Liver (tissue), 9 donors: Measurements from ENCODE around the gene SP2. TPM values are rescaled to one million over a fixed set of nuclear protein-coding genes. Genes with fewer than 3 reads are reported as not detected.

Experiments
- DNase-seq: peaks from one replicate; pipeline ENCODE4 v3.0.0-alpha.2; 2017; ENCODE audit warnings: low spot score
- H3K27ac ChIP-seq, 2 donors: one replicate each; pipeline ENCODE4 v1.7.0; 2013; ENCODE audit warnings: inconsistent platforms in 2 of 2, low read length in 2 of 2, control low read depth in 1 of 2, low read depth in 1 of 2, mild to moderate bottlenecking in 1 of 2
- H3K27me3 ChIP-seq, 4 donors: one replicate each; pipeline versions ENCODE4 v1.6.1 to v1.7.0; 2013; ENCODE audit warnings: low read length in 3 of 4, inconsistent platforms in 1 of 4, mild to moderate bottlenecking in 1 of 4, moderate library complexity in 1 of 4; ENCODE audit not compliant: control insufficient read depth in 4 of 4, insufficient read depth in 4 of 4
- H3K36me3 ChIP-seq, 4 donors: one replicate each; pipeline versions ENCODE4 v1.6.1 to v1.7.0; 2013; ENCODE audit warnings: low read length in 3 of 4, mild to moderate bottlenecking in 3 of 4, low read depth in 1 of 4, moderate library complexity in 1 of 4; ENCODE audit not compliant: control insufficient read depth in 4 of 4, insufficient read depth in 3 of 4
- H3K4me1 ChIP-seq, 4 donors: one replicate each; pipeline versions ENCODE4 v1.6.1 to v1.7.0; 2013; ENCODE audit warnings: low read length in 3 of 4, mild to moderate bottlenecking in 3 of 4, moderate library complexity in 1 of 4; ENCODE audit not compliant: control insufficient read depth in 4 of 4, insufficient read depth in 4 of 4
- H3K4me3 ChIP-seq, 3 donors: one replicate each; pipeline versions ENCODE4 v1.6.1 to v1.7.0; 2013; ENCODE audit warnings: low read length in 3 of 3, control low read depth in 1 of 3, low read depth in 1 of 3, mild to moderate bottlenecking in 1 of 3
- H3K9ac ChIP-seq, 2 donors: one replicate each; pipeline ENCODE4 v1.7.0; 2013; ENCODE audit warnings: low read length in 2 of 2, mild to moderate bottlenecking in 2 of 2, moderate library complexity in 2 of 2, control low read depth in 1 of 2, low read depth in 1 of 2
- H3K9me3 ChIP-seq, 4 donors: one replicate each; pipeline versions ENCODE4 v1.6.1 to v1.7.0; 2013; ENCODE audit warnings: low read length in 3 of 4; ENCODE audit not compliant: control insufficient read depth in 4 of 4
- CTCF ChIP-seq: fragments of 150-350 bp; IDR thresholded peaks from 2 replicates; pipeline ENCODE4 v1.5.1; 2017; ENCODE audit warnings: improper control_type of control experiment, low read depth, low read length; ENCODE audit not compliant: missing input control
- EGR1 ChIP-seq, 2 donors: IDR thresholded peaks; 2 replicates each; pipeline ENCODE4 v1.6.1; 2016 to 2018; ENCODE audit warnings: antibody characterized with exemption in 2 of 2, low read depth in 2 of 2
- FOXA1 ChIP-seq: IDR thresholded peaks from 2 replicates; pipeline ENCODE4 v1.6.1; 2016; ENCODE audit warnings: antibody characterized with exemption
- MAX ChIP-seq: IDR thresholded peaks from 2 replicates; pipeline ENCODE4 v1.6.1; 2016; ENCODE audit warnings: antibody characterized with exemption
- NR2F2 ChIP-seq: IDR thresholded peaks from 2 replicates; pipeline ENCODE4 v1.6.1; 2016; ENCODE audit warnings: antibody characterized with exemption
- RAD21 ChIP-seq, 2 donors: IDR thresholded peaks; 2 replicates each; pipeline ENCODE4 v1.6.1; 2016; ENCODE audit warnings: antibody characterized with exemption in 2 of 2, mild to moderate bottlenecking in 2 of 2
- REST ChIP-seq: IDR thresholded peaks from 2 replicates; pipeline ENCODE4 v1.6.1; 2016; ENCODE audit warnings: antibody characterized with exemption, mild to moderate bottlenecking
- RXRA ChIP-seq, 2 donors: IDR thresholded peaks; 2 replicates each; pipeline ENCODE4 v1.6.1; 2017 to 2018; ENCODE audit warnings: antibody characterized with exemption in 2 of 2, mild to moderate bottlenecking in 1 of 2
- SP1 ChIP-seq: IDR thresholded peaks from 2 replicates; pipeline ENCODE4 v1.6.1; 2018; ENCODE audit warnings: antibody characterized with exemption, mild to moderate bottlenecking
- TAF1 ChIP-seq: conservative IDR thresholded peaks from 2 replicates; pipeline ENCODE4 v1.6.1; 2016; ENCODE audit warnings: antibody characterized with exemption, mild to moderate bottlenecking
- YY1 ChIP-seq: IDR thresholded peaks from 2 replicates; pipeline ENCODE4 v1.6.1; 2016; ENCODE audit warnings: antibody characterized with exemption, mild to moderate bottlenecking
- ZBTB33 ChIP-seq: IDR thresholded peaks from 2 replicates; pipeline ENCODE4 v1.6.1; 2016; ENCODE audit warnings: antibody characterized with exemption
- WGBS: extraction: QIAGEN DNeasy Blood & Tissue Kit; methylation state at CpG from one replicate; pipeline ENCODE4 v1.1.7; 2013; 5-methylcytosine and 5-hydroxymethylcytosine counted together
- polyA plus RNA-seq, 2 donors: library from polyadenylated mRNA; stranded (reverse) in 1 of 2; unstranded in 1 of 2; fragments of 200-250 nt in 1 of 2; fragments of >200 nt in 1 of 2; fragmentation: Nextera tagmentation in 1 of 2; extraction: Ambion mirVana in 1 of 2; gene quantifications; one replicate each; pipeline versions ENCODE4 v1.2.1 to v1.2.3, GENCODE V29; 2013 to 2015
- total RNA-seq, 2 donors: library from RNA; depleted of rRNA; stranded (reverse); fragments of >200 nt; gene quantifications; one replicate each; pipeline ENCODE4 v1.2.3, GENCODE V29; 2014
- donor health status: healthy.
- donor health status: healthy.
- donor health status: healthy.
- donor health status: healthy.
- donor health status: healthy.

SP2 gene
- total and polyA plus RNA-seq, 4 donors = 2.2 to 5.7 (median 3.8) TPM

DNA sequence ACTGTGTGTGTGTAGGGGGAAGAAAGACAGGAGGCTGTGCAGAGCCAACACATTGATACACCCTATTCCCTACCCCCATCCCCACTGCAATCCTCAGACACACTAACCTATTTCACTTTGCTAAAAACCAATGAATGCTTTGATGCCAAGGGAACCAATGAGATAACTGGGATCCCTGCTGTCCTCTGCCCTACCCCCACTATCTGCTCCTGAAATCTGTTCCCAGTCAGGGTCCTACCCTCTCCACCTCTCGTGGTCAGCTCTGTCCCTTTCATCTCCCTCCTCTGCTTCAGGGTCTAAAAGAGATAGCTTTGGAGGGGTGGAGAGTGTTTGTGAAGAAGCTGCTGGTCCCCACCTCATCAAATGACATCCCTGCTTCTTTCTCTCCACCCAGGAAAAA, 26.0 kb upstream of the SP2 start:
- DNase-seq = no peak
- no peak for TF ChIP-seq EGR1 (IDR thresholded peaks at IDR 0.05; ENCODE audit: low read depth in 2 of 2)
- no peak for TF ChIP-seq RAD21 (IDR thresholded peaks at IDR 0.05)
- TF ChIP-seq TAF1 = no peak
- Histone ChIP-seq H3K27ac (no peak overlapping the region), H3K27me3 (peaks cover 0 to 7% (median 0%) of the 10 kb centered on the region in 4 donors), H3K9me3 (no peaks in the 10 kb centered on the region), H3K4me1 (peaks cover 0 to under 1% (median 0%) of the 10 kb centered on the region in 4 donors), H3K36me3 (no peaks in the 10 kb centered on the region), H3K4me3 (no peak overlapping the region), H3K9ac (no peak overlapping the region)
- 48% methylated on average over 1 of the region's 1 CpG for WGBS

GRCh38 chr17:47871048-47871447, 25.0 kb upstream of the SP2 start:
- Histone ChIP-seq H3K27ac (no peak overlapping the region), H3K9ac (no peak overlapping the region), H3K4me1 (peaks cover 0 to 9% (median 8%) of the 10 kb centered on the region in 4 donors), H3K27me3 (peaks cover 0 to 7% (median 0%) of the 10 kb centered on the region in 4 donors), H3K36me3 (no peaks in the 10 kb centered on the region), H3K9me3 (no peaks in the 10 kb centered on the region), H3K4me3 (no peak overlapping the region)
- no peak for DNase-seq
- TF ChIP-seq YY1 (no peak), CTCF (no peak), MAX (no peak), REST (no peak), SP1 (no peak), TAF1 (no peak), RXRA (IDR thresholded peaks at IDR 0.05) (no peak), NR2F2 (no peak), FOXA1 (no peak), EGR1 (IDR thresholded peaks at IDR 0.05; ENCODE audit: low read depth in 2 of 2) (no peak), ZBTB33 (no peak), RAD21 (IDR thresholded peaks at IDR 0.05) (no peak)
